Breast epithelium (tissue), 4 donors: Measurements from ENCODE around the gene MICAL3. TPM values are rescaled to one million over a fixed set of nuclear protein-coding genes. Genes with fewer than 3 reads are reported as not detected.

ENCODE experiments used
- DNase-seq, 2 donors: peaks; one replicate each; pipeline ENCODE4 v3.0.0-alpha.2; 2019; ENCODE audit warnings: low spot score in 2 of 2
- H3K27ac ChIP-seq, 2 donors: fragments of 200-600 bp; sonication (generic) in 1 of 2; one replicate each; pipeline ENCODE4 v1.5.1; 2016 to 2019; ENCODE audit warnings: mild to moderate bottlenecking in 1 of 2
- H3K27me3 ChIP-seq, 2 donors: fragments of 200-600 bp; sonication (generic) in 1 of 2; one replicate each; pipeline versions ENCODE4 v1.5.1 to v1.6.0; 2017 to 2019; ENCODE audit warnings: control low read depth in 1 of 2, mild to moderate bottlenecking in 1 of 2
- H3K36me3 ChIP-seq: fragments of 200-600 bp; one replicate; pipeline ENCODE4 v1.5.1; 2019
- H3K4me1 ChIP-seq, 2 donors: fragments of 200-600 bp; sonication (generic); one replicate each; pipeline ENCODE4 v1.5.1; 2016 to 2019; ENCODE audit warnings: control low read depth in 1 of 2
- H3K4me3 ChIP-seq, 3 donors: fragments of 200-600 bp; sonication (generic); 1 replicate in 2 of 3; 2 replicates in 1 of 3; pipeline ENCODE4 v1.5.1; 2016 to 2019; ENCODE audit warnings: mild to moderate bottlenecking in 3 of 3, moderate library complexity in 2 of 3
- H3K9me3 ChIP-seq, 2 donors: fragments of 200-600 bp; sonication (generic) in 1 of 2; one replicate each; pipeline ENCODE4 v1.5.1; 2016 to 2019; ENCODE audit warnings: control low read depth in 1 of 2
- CTCF ChIP-seq, 3 donors: fragments of 450-650 bp; IDR thresholded peaks; one replicate each; pipeline ENCODE4 v1.5.1; 2016 to 2017; ENCODE audit warnings: antibody characterized with exemption in 3 of 3, mild to moderate bottlenecking in 3 of 3, moderate library complexity in 3 of 3
- POLR2A ChIP-seq: fragments of 450-650 bp; IDR thresholded peaks from one replicate; pipeline ENCODE4 v1.6.1; 2016; ENCODE audit warnings: antibody characterized with exemption, mild to moderate bottlenecking, moderate library complexity
- POLR2AphosphoS5 ChIP-seq, 3 donors: sonication (generic); formaldehyde crosslinking; IDR thresholded peaks; one replicate each; pipeline ENCODE4 v1.6.1; 2017; ENCODE audit warnings: antibody characterized with exemption in 3 of 3
- intact Hi-C: fragments of 100-400 bp; cut with DNase I; formaldehyde crosslinking; loops from one replicate; pipeline ENCODE4 v1.15.1; 2023; ENCODE audit warnings: low total_unique reads
- total RNA-seq, 3 donors: library from RNA; depleted of rRNA; stranded (reverse); fragments of >200 nt; gene quantifications; one replicate each; pipeline ENCODE4 v1.1.0, GENCODE V29; 2016

MICAL3 gene
- total RNA-seq, 3 donors from 2014 or later: 19.5 to 42.3 (median 34.8) TPM

GRCh38 chr22:18033204-18033998 is 9.0 kb upstream of the MICAL3 start:
- H3K9me3 ChIP-seq: no peaks in the 10 kb centered on the region
- H3K36me3 ChIP-seq: no peaks in the 10 kb centered on the region
- no peak overlapping the region for H3K4me3 ChIP-seq
- peak overlapping the region; percentile 64 to 79 for H3K27ac ChIP-seq
- no peaks in the 10 kb centered on the region for H3K27me3 ChIP-seq
- TF ChIP-seq POLR2AphosphoS5 (IDR thresholded peaks at IDR 0.05) (no peak), CTCF (IDR thresholded peaks at IDR 0.05) (no peak), POLR2A (no peak)
- intact Hi-C loops: no loop called here
- peaks cover 0 to 8% of the 10 kb centered on the region in 2 donors for H3K4me1 ChIP-seq
- DNase-seq: no peak

GRCh38 chr22:18032455-18033101 is 8.2 kb upstream of the MICAL3 start:
- H3K27me3 ChIP-seq: no peaks in the 10 kb centered on the region
- no peaks in the 10 kb centered on the region for H3K36me3 ChIP-seq
- TF ChIP-seq POLR2A (no peak), CTCF (IDR thresholded peaks at IDR 0.05) (no peak), POLR2AphosphoS5 (IDR thresholded peaks at IDR 0.05) (no peak)
- H3K4me3 ChIP-seq: no peak overlapping the region
- no peak for DNase-seq
- H3K4me1 ChIP-seq: peaks cover 0 to 8% of the 10 kb centered on the region in 2 donors
- peak overlapping the region; percentile 62 to 79 for H3K27ac ChIP-seq
- intact Hi-C loops: no loop called here
- H3K9me3 ChIP-seq: no peaks in the 10 kb centered on the region

GRCh38 chr22:18031695-18032454 is 7.5 kb upstream of the MICAL3 start:
- no peak for TF ChIP-seq POLR2AphosphoS5 (IDR thresholded peaks at IDR 0.05)
- no peak for TF ChIP-seq CTCF (IDR thresholded peaks at IDR 0.05)
- no peak for TF ChIP-seq POLR2A
- peak in 1 of 2 donors; percentile 84 for DNase-seq
- Histone ChIP-seq H3K27ac (peak overlapping the region; percentile 62 to 79), H3K36me3 (no peaks in the 10 kb centered on the region), H3K4me1 (peaks cover 0 to 8% of the 10 kb centered on the region in 2 donors), H3K4me3 (no peak overlapping the region), H3K9me3 (no peaks in the 10 kb centered on the region), H3K27me3 (no peaks in the 10 kb centered on the region)
- intact Hi-C loops: no loop called here

GRCh38 chr22:18029686-18030267 is 5.4 kb upstream of the MICAL3 start:
- Histone ChIP-seq H3K4me3 (no peak overlapping the region), H3K4me1 (peaks cover 0 to 8% of the 10 kb centered on the region in 2 donors), H3K9me3 (no peaks in the 10 kb centered on the region), H3K27ac (no peak overlapping the region), H3K27me3 (no peaks in the 10 kb centered on the region), H3K36me3 (no peaks in the 10 kb centered on the region)
- TF ChIP-seq POLR2AphosphoS5 (IDR thresholded peaks at IDR 0.05) (no peak), POLR2A (no peak), CTCF (IDR thresholded peaks at IDR 0.05) (no peak)
- DNase-seq: no peak
- intact Hi-C loops: no loop called here
